HepG2 (cell line): ENCODE results near the gene CLEC5A.

Experiments
- EP300 ChIP-seq, 3 experiments: sonication (generic) in 1 of 3; formaldehyde crosslinking in 1 of 3; IDR thresholded peaks; 2 replicates each; pipeline versions ENCODE4 v1.5.1 to v1.6.1; 2011 to 2020; ENCODE audit warnings: low read depth in 2 of 3, low read length in 2 of 3, borderline replicate concordance in 1 of 3, improper control_type of control experiment in 1 of 3, mild to moderate bottlenecking in 1 of 3, missing genetic modification reagents in 1 of 3, moderate library complexity in 1 of 3
- NFE2L1 ChIP-seq: sonication (generic); formaldehyde crosslinking; IDR thresholded peaks from 2 replicates; pipeline ENCODE4 v1.4.0; 2020; ENCODE audit warnings: missing genetic modification reagents, mild to moderate bottlenecking, borderline replicate concordance
- POLR2A ChIP-seq, 2 experiments: IDR thresholded peaks; 2 replicates each; pipeline ENCODE4 v1.6.1; 2011; ENCODE audit warnings: low read depth in 2 of 2, low read length in 2 of 2, mild to moderate bottlenecking in 1 of 2, moderate library complexity in 1 of 2; ENCODE audit not compliant: insufficient read depth in 1 of 2
- RAD21 ChIP-seq: fragments of 450-650 bp; formaldehyde crosslinking; IDR thresholded peaks from 2 replicates; pipeline ENCODE4 v1.5.0; 2020; ENCODE audit warnings: mild to moderate bottlenecking
- ZBTB21 ChIP-seq: sonication (generic); formaldehyde crosslinking; IDR thresholded peaks from 2 replicates; pipeline ENCODE4 v1.4.0; 2020; ENCODE audit warnings: missing genetic modification reagents
- ZBTB8A ChIP-seq: sonication (generic); formaldehyde crosslinking; IDR thresholded peaks from 2 replicates; pipeline ENCODE4 v1.4.0; 2020; ENCODE audit warnings: mild to moderate bottlenecking, low read depth, missing genetic modification reagents, borderline replicate concordance
- ZNF530 ChIP-seq: sonication (generic); formaldehyde crosslinking; IDR thresholded peaks from 2 replicates; pipeline ENCODE4 v1.5.0; 2020; ENCODE audit warnings: low read depth, mild to moderate bottlenecking, missing genetic modification reagents
- TF ChIP-seq, protein P1 (sequence below), 2 experiments: IDR thresholded peaks; 2 replicates each; pipeline ENCODE4 v1.6.1; 2011 to 2012; ENCODE audit warnings: low read length in 2 of 2, borderline replicate concordance in 1 of 2, low read depth in 1 of 2, mild to moderate bottlenecking in 1 of 2, moderate library complexity in 1 of 2
- TF ChIP-seq, protein P2 (sequence below): sonication (generic); formaldehyde crosslinking; IDR thresholded peaks from 2 replicates; pipeline ENCODE4 v1.5.0; 2020; ENCODE audit warnings: mild to moderate bottlenecking, missing genetic modification reagents, moderate library complexity

GRCh38 chr7:141978351-141978750 lies 31.6 kb upstream of the CLEC5A start:
- TF ChIP-seq, protein P1, sequence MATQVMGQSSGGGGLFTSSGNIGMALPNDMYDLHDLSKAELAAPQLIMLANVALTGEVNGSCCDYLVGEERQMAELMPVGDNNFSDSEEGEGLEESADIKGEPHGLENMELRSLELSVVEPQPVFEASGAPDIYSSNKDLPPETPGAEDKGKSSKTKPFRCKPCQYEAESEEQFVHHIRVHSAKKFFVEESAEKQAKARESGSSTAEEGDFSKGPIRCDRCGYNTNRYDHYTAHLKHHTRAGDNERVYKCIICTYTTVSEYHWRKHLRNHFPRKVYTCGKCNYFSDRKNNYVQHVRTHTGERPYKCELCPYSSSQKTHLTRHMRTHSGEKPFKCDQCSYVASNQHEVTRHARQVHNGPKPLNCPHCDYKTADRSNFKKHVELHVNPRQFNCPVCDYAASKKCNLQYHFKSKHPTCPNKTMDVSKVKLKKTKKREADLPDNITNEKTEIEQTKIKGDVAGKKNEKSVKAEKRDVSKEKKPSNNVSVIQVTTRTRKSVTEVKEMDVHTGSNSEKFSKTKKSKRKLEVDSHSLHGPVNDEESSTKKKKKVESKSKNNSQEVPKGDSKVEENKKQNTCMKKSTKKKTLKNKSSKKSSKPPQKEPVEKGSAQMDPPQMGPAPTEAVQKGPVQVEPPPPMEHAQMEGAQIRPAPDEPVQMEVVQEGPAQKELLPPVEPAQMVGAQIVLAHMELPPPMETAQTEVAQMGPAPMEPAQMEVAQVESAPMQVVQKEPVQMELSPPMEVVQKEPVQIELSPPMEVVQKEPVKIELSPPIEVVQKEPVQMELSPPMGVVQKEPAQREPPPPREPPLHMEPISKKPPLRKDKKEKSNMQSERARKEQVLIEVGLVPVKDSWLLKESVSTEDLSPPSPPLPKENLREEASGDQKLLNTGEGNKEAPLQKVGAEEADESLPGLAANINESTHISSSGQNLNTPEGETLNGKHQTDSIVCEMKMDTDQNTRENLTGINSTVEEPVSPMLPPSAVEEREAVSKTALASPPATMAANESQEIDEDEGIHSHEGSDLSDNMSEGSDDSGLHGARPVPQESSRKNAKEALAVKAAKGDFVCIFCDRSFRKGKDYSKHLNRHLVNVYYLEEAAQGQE (IDR thresholded peaks at IDR 0.05; ENCODE audit: borderline replicate concordance in 1 of 2, low read depth in 1 of 2, low read length in 2 of 2), result no peak
- TF ChIP-seq POLR2A (IDR thresholded peaks at IDR 0.05; ENCODE audit: insufficient read depth in 1 of 2, low read depth in 2 of 2, low read length in 2 of 2) (no peak), RAD21 (no peak), ZBTB8A (no peak), EP300 (IDR thresholded peaks at IDR 0.05; ENCODE audit: low read depth in 2 of 2, low read length in 2 of 2) (no peak), EP300 (CRISPR knock-in tag; IDR thresholded peaks at IDR 0.05; ENCODE audit: borderline replicate concordance) (no peak), ZNF530 (CRISPR knock-in tag) (no peak), NFE2L1 (CRISPR knock-in tag) (no peak), ZBTB21 (no peak)
- TF ChIP-seq, protein P2, sequence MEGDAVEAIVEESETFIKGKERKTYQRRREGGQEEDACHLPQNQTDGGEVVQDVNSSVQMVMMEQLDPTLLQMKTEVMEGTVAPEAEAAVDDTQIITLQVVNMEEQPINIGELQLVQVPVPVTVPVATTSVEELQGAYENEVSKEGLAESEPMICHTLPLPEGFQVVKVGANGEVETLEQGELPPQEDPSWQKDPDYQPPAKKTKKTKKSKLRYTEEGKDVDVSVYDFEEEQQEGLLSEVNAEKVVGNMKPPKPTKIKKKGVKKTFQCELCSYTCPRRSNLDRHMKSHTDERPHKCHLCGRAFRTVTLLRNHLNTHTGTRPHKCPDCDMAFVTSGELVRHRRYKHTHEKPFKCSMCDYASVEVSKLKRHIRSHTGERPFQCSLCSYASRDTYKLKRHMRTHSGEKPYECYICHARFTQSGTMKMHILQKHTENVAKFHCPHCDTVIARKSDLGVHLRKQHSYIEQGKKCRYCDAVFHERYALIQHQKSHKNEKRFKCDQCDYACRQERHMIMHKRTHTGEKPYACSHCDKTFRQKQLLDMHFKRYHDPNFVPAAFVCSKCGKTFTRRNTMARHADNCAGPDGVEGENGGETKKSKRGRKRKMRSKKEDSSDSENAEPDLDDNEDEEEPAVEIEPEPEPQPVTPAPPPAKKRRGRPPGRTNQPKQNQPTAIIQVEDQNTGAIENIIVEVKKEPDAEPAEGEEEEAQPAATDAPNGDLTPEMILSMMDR, result no peak
